ENCODE data around the gene CEP43.

CEP43 gene

DNA sequence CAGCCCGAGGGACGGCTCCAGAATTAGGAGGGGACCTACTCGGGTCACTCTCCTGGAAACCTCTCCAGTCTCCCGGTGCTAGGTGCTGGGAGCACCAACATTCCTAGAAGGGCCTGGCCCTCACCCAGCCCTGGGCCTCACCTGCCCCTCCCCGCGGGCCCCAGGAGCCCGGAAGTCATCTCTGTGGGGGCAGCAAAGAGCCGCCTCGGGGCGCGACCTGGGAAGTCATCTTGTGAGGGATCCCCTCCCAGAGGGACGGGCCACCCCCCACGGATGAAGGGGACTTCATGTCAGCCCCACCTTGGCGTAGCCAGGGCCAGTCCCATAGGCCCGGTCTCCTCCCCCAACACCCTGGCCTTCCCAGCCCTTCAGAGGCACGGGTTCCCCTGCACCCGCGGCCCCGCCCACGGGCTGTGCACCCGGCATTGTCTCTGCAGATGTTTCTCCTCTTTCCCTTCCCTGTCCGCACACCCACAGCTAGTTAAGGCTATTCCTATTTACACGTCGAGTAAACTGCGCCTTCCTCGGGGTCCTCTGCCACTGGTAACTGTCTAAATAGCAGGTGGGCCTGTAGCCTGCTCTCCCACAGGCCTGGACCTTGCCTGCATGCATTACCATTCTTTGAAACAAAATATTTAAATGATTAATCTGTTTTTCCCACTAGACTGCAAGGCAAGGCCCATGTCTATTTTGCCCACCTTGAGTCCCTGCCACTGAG lies 42.0 kb upstream of the CEP43 start:
- Mint-ChIP-seq H3K36me3 (ENCODE audit: low read depth) (peaks cover 40% of the 10 kb centered on the region), H3K9me3 (no peaks in the 10 kb centered on the region), H3K27me3 (no peaks in the 10 kb centered on the region), H3K4me1 (ENCODE audit: low read depth) (peaks cover 73% of the 10 kb centered on the region), H3K27ac (peak overlapping the region; percentile 94), H3K4me3 (peak overlapping the region; percentile 91)
- intact Hi-C loops (cut with micrococcal nuclease) = loop anchor here (2.0 to 5.0 kb wide), 3 partner anchors 135 to 700 kb away; partner anchors contain the start of gene RPS6KA2

GRCh38 chr6:166957805-166958076 lies 41.5 kb upstream of the CEP43 start:
- Mint-ChIP-seq H3K27me3 (no peaks in the 10 kb centered on the region), H3K27ac (peak overlapping the region; percentile 94), H3K36me3 (ENCODE audit: low read depth) (peaks cover 35% of the 10 kb centered on the region), H3K4me1 (ENCODE audit: low read depth) (peaks cover 68% of the 10 kb centered on the region), H3K9me3 (no peaks in the 10 kb centered on the region), H3K4me3 (peak overlapping the region; percentile 91)
- intact Hi-C loops (cut with micrococcal nuclease) = loop anchor here (2.0 to 5.0 kb wide), 3 partner anchors 135 to 700 kb away; partner anchors contain the start of gene RPS6KA2

GRCh38 chr6:166958926-166959861 lies 40.0 kb upstream of the CEP43 start:
- Mint-ChIP-seq H3K4me3 (peak overlapping the region; percentile 56), H3K4me1 (ENCODE audit: low read depth) (peaks cover 54% of the 10 kb centered on the region), H3K27me3 (no peaks in the 10 kb centered on the region), H3K36me3 (ENCODE audit: low read depth) (peaks cover 20% of the 10 kb centered on the region), H3K27ac (peak overlapping the region; percentile 94), H3K9me3 (no peaks in the 10 kb centered on the region)
- intact Hi-C loops (cut with micrococcal nuclease) = loop anchor here (5.0 kb wide), 2 partner anchors 133 to 702 kb away; no protein-coding TSS in a partner anchor

DNA sequence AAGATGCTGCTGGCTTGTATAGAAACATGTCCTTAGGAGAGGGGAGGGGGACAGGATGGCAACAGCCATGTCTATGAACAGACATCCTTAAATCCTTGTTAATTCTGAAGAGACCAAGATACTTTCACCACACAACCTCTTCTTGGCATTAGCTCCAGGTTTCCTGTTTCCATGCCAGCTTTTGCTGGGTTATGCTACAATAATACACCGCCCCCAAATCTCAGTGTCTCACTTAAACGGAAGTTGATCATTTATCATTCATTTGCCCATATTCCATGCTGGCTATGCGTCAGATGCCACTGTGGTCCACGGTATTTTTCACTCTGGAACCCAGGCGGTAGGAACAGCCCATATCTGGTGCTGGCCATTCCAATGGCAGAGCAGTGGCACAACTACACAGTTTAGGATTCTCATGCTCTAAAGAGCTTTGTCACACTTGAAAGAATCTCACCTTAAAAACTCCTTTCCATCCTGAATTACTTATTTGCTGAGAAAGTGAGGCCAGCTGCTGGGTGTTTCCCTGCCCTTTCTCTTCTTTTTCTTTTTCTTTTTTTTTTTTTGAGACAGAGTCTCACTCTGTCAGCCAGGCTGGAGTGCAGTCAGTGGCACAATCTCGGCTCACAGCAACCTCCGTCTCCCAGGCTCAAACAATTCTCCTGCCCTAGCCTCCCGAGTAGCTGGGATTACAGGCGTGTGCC lies 39.1 kb upstream of the CEP43 start:
- Mint-ChIP-seq H3K36me3 (ENCODE audit: low read depth) (peaks cover 11% of the 10 kb centered on the region), H3K4me1 (ENCODE audit: low read depth) (peaks cover 45% of the 10 kb centered on the region), H3K27ac (peak overlapping the region; percentile 94), H3K27me3 (no peaks in the 10 kb centered on the region), H3K9me3 (no peaks in the 10 kb centered on the region), H3K4me3 (peak overlapping the region; percentile 56)
- intact Hi-C loops (cut with micrococcal nuclease) = loop anchor here (5.0 kb wide), 2 partner anchors 132 to 703 kb away; no protein-coding TSS in a partner anchor

- Mint-ChIP-seq H3K4me1 (ENCODE audit: low read depth) (peaks cover 40% of the 10 kb centered on the region), H3K27ac (peak overlapping the region; percentile 94), H3K9me3 (no peaks in the 10 kb centered on the region), H3K4me3 (no peak overlapping the region), H3K27me3 (no peaks in the 10 kb centered on the region), H3K36me3 (ENCODE audit: low read depth) (peaks cover 6% of the 10 kb centered on the region)
- intact Hi-C loops (cut with micrococcal nuclease) = no loop called here
Measured at GRCh38 chr6:166960609-166960978, 38.6 kb upstream of the CEP43 start.

GRCh38 chr6:166966268-166966667 lies 32.9 kb upstream of the CEP43 start:
- Mint-ChIP-seq H3K4me1 (ENCODE audit: low read depth) (peaks cover 18% of the 10 kb centered on the region), H3K36me3 (ENCODE audit: low read depth) (no peaks in the 10 kb centered on the region), H3K4me3 (no peak overlapping the region), H3K27me3 (no peaks in the 10 kb centered on the region), H3K27ac (no peak overlapping the region), H3K9me3 (peaks cover 22% of the 10 kb centered on the region)
- intact Hi-C loops (cut with micrococcal nuclease) = no loop called here

- intact Hi-C loops (cut with micrococcal nuclease) = no loop called here
- peaks cover 22% of the 10 kb centered on the region for H3K9me3 Mint-ChIP-seq
- H3K36me3 Mint-ChIP-seq (ENCODE audit: low read depth) = no peaks in the 10 kb centered on the region
- peak overlapping the region; percentile 47 for H3K27ac Mint-ChIP-seq
- H3K4me3 Mint-ChIP-seq = peak overlapping the region; percentile 6
- H3K27me3 Mint-ChIP-seq = no peaks in the 10 kb centered on the region
- peaks cover 18% of the 10 kb centered on the region for H3K4me1 Mint-ChIP-seq (ENCODE audit: low read depth)
Measured at GRCh38 chr6:166969390-166970002, 29.7 kb upstream of the CEP43 start.

- H3K27me3 Mint-ChIP-seq = no peaks in the 10 kb centered on the region
- H3K27ac Mint-ChIP-seq = peak overlapping the region; percentile 47
- H3K9me3 Mint-ChIP-seq = peaks cover 22% of the 10 kb centered on the region
- peaks cover 18% of the 10 kb centered on the region for H3K4me1 Mint-ChIP-seq (ENCODE audit: low read depth)
- no peaks in the 10 kb centered on the region for H3K36me3 Mint-ChIP-seq (ENCODE audit: low read depth)
- intact Hi-C loops (cut with micrococcal nuclease) = no loop called here
- no peak overlapping the region for H3K4me3 Mint-ChIP-seq
Measured at GRCh38 chr6:166970091-166970490, 29.1 kb upstream of the CEP43 start.

- Mint-ChIP-seq H3K4me1 (ENCODE audit: low read depth) (peaks cover 18% of the 10 kb centered on the region), H3K27me3 (no peaks in the 10 kb centered on the region), H3K9me3 (peaks cover 22% of the 10 kb centered on the region), H3K27ac (no peak overlapping the region), H3K36me3 (ENCODE audit: low read depth) (no peaks in the 10 kb centered on the region), H3K4me3 (no peak overlapping the region)
- intact Hi-C loops (cut with micrococcal nuclease) = no loop called here
Measured at GRCh38 chr6:166970776-166971175, 28.4 kb upstream of the CEP43 start.

- no peak overlapping the region for H3K27ac Mint-ChIP-seq
- H3K36me3 Mint-ChIP-seq (ENCODE audit: low read depth) = no peaks in the 10 kb centered on the region
- intact Hi-C loops (cut with micrococcal nuclease) = no loop called here
- H3K27me3 Mint-ChIP-seq = no peaks in the 10 kb centered on the region
- peaks cover 17% of the 10 kb centered on the region for H3K9me3 Mint-ChIP-seq
- H3K4me1 Mint-ChIP-seq (ENCODE audit: low read depth) = peaks cover 18% of the 10 kb centered on the region
- no peak overlapping the region for H3K4me3 Mint-ChIP-seq
Measured at GRCh38 chr6:166971271-166971670, 27.9 kb upstream of the CEP43 start.

- Mint-ChIP-seq H3K27me3 (no peaks in the 10 kb centered on the region), H3K4me1 (ENCODE audit: low read depth) (peaks cover 18% of the 10 kb centered on the region), H3K36me3 (ENCODE audit: low read depth) (no peaks in the 10 kb centered on the region), H3K27ac (no peak overlapping the region), H3K9me3 (peaks cover 8% of the 10 kb centered on the region), H3K4me3 (no peak overlapping the region)
- intact Hi-C loops (cut with micrococcal nuclease) = no loop called here
Measured at GRCh38 chr6:166972101-166972500, 27.1 kb upstream of the CEP43 start.

DNA sequence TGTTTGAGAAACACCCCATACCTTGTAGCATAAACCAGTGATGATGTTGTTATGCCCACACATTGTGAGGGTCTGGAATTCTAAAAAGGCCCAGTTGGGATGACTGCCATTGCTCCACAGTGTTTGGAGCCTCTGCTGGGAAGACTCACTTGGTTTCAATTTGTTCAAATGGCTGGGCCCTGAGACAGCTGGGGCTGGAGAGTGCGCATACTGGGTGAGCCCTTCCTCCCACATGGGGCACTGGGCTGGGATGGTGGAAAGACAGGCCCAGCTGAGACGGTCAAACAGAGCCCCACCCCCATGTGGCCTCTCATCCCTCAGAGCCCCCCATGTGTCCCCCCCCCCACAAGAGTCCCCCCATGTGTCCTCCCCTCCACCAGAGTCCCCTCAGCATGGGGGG lies 22.6 kb upstream of the CEP43 start:
- Mint-ChIP-seq H3K27ac (no peak overlapping the region), H3K27me3 (no peaks in the 10 kb centered on the region), H3K36me3 (ENCODE audit: low read depth) (no peaks in the 10 kb centered on the region), H3K4me1 (ENCODE audit: low read depth) (no peaks in the 10 kb centered on the region), H3K4me3 (no peak overlapping the region), H3K9me3 (no peaks in the 10 kb centered on the region)
- intact Hi-C loops (cut with micrococcal nuclease) = no loop called here

- H3K9me3 Mint-ChIP-seq = no peaks in the 10 kb centered on the region
- H3K4me1 Mint-ChIP-seq (ENCODE audit: low read depth) = no peaks in the 10 kb centered on the region
- H3K4me3 Mint-ChIP-seq = no peak overlapping the region
- intact Hi-C loops (cut with micrococcal nuclease) = no loop called here
- H3K27me3 Mint-ChIP-seq = no peaks in the 10 kb centered on the region
- no peak overlapping the region for H3K27ac Mint-ChIP-seq
- no peaks in the 10 kb centered on the region for H3K36me3 Mint-ChIP-seq (ENCODE audit: low read depth)
Measured at GRCh38 chr6:166977621-166978525, 21.3 kb upstream of the CEP43 start.
